B cell (primary cell): ENCODE results near the gene TRIM56. TPM values are rescaled to one million over a fixed set of nuclear protein-coding genes. Genes with fewer than 3 reads are reported as not detected.

Source experiments
- ATAC-seq: fragments of 200-7000 bp; cut with Tn5 transposase; one replicate; pipeline ENCODE4 v1.10.0; 2021; ENCODE audit warnings: low read depth, mild to moderate bottlenecking, moderate number of reproducible peaks, moderate library complexity
- CTCF ChIA-PET: fragments of 350-600 bp; sonication (Branson Sonifier 250); formaldehyde crosslinking; loops from one replicate; lab custom pipeline; 2021; ENCODE audit warnings: antibody characterized with exemption, inconsistent platforms; lab: Charles Lee
- POLR2A ChIA-PET: fragments of 350-600 bp; sonication (Branson Sonifier 250); formaldehyde crosslinking; loops from one replicate; lab custom pipeline; 2021; ENCODE audit warnings: antibody characterized with exemption; lab: Charles Lee
- DNase-seq: peaks from one replicate; pipeline ENCODE4 v3.0.0; 2013
- H2AFZ ChIP-seq: 2 replicates; pipeline ENCODE4 v1.6.1; 2012; ENCODE audit warnings: mild to moderate bottlenecking, low read depth, low read length; ENCODE audit not compliant: insufficient read depth, poor library complexity, severe bottlenecking
- H3K27ac ChIP-seq, 2 donors: 1 replicate in 1 of 2; 2 replicates in 1 of 2; pipeline ENCODE4 v1.5.1; 2012 to 2013; ENCODE audit warnings: low read length in 2 of 2, mild to moderate bottlenecking in 2 of 2, moderate library complexity in 1 of 2
- H3K27me3 ChIP-seq, 4 experiments: fragments of 200-600 bp in 1 of 4; sonication (generic) in 1 of 4; replicated peaks in 1 of 4; 1 replicate in 2 of 4; 2 replicates in 2 of 4; pipeline versions ENCODE4 v1.6.1 to v1.7.0; 2013 to 2016; ENCODE audit warnings: low read length in 3 of 4, mild to moderate bottlenecking in 2 of 4, mixed read lengths in 1 of 4, moderate library complexity in 1 of 4; ENCODE audit not compliant: insufficient read depth in 4 of 4, control insufficient read depth in 3 of 4; ENCODE audit errors: control extremely low read depth in 1 of 4
- H3K36me3 ChIP-seq, 2 experiments: replicated peaks in 1 of 2; 1 replicate in 1 of 2; 2 replicates in 1 of 2; pipeline versions ENCODE4 v1.6.1 to v1.7.1; 2013; ENCODE audit warnings: low read length in 1 of 2; ENCODE audit not compliant: insufficient read depth in 2 of 2, control insufficient read depth in 1 of 2; ENCODE audit errors: control extremely low read depth in 1 of 2, extremely low read depth in 1 of 2
- H3K4me1 ChIP-seq, 2 donors: fragments of 200-600 bp in 1 of 2; sonication (generic) in 1 of 2; 1 replicate in 1 of 2; 2 replicates in 1 of 2; pipeline versions ENCODE4 v1.5.1 to v1.6.1; 2013 to 2017; ENCODE audit warnings: low read length in 2 of 2; ENCODE audit not compliant: control insufficient read depth in 2 of 2, insufficient read depth in 2 of 2
- H3K4me2 ChIP-seq: replicated peaks from 2 replicates; pipeline ENCODE3; 2012; ENCODE audit warnings: mild to moderate bottlenecking, low read depth, low read length; ENCODE audit not compliant: poor library complexity, severe bottlenecking
- H3K4me3 ChIP-seq, 5 experiments: fragments of 200-600 bp in 1 of 5; sonication (generic) in 1 of 5; 1 replicate in 3 of 5; 2 replicates in 2 of 5; pipeline versions ENCODE4 v1.5.1 to v1.7.0; 2011 to 2016; ENCODE audit warnings: low read length in 4 of 5, mild to moderate bottlenecking in 4 of 5, low read depth in 2 of 5, control low read depth in 1 of 5, moderate library complexity in 1 of 5; ENCODE audit not compliant: insufficient read depth in 1 of 5; ENCODE audit errors: control extremely low read depth in 1 of 5, extremely low read depth in 1 of 5
- H3K79me2 ChIP-seq: fragments of 200-600 bp; sonication (generic); one replicate; pipeline ENCODE4 v1.6.0; 2016; ENCODE audit warnings: low read length; ENCODE audit not compliant: control insufficient read depth, insufficient read depth
- H3K9ac ChIP-seq: fragments of 200-600 bp; sonication (generic); 2 replicates; pipeline ENCODE4 v1.6.1; 2017; ENCODE audit warnings: mild to moderate bottlenecking, low read length, moderate library complexity
- H3K9me3 ChIP-seq, 3 donors: one replicate each; pipeline versions ENCODE4 v1.6.1 to v1.7.1; 2013; ENCODE audit warnings: low read length in 2 of 3; ENCODE audit not compliant: control insufficient read depth in 2 of 3, insufficient read depth in 1 of 3; ENCODE audit errors: control extremely low read depth in 1 of 3
- H4K20me1 ChIP-seq: 2 replicates; pipeline ENCODE4 v1.6.0; 2012; ENCODE audit warnings: mild to moderate bottlenecking, low read length; ENCODE audit not compliant: insufficient read depth, control insufficient read depth, poor library complexity, severe bottlenecking
- H3K27ac Mint-ChIP-seq: one replicate; pipeline ENCODE4 v1.8.0; 2021; ENCODE audit warnings: mixed read lengths
- H3K27me3 Mint-ChIP-seq: one replicate; pipeline ENCODE4 v1.8.0; 2021; ENCODE audit warnings: mixed read lengths
- H3K4me1 Mint-ChIP-seq: one replicate; pipeline ENCODE4 v1.8.0; 2021; ENCODE audit warnings: mixed read lengths
- H3K4me3 Mint-ChIP-seq: one replicate; pipeline ENCODE4 v1.8.0; 2021; ENCODE audit warnings: mixed read lengths
- H3K9me3 Mint-ChIP-seq: one replicate; pipeline ENCODE4 v1.8.0; 2022; ENCODE audit warnings: mixed read lengths; ENCODE audit not compliant: insufficient read depth
- EZH2 ChIP-seq: IDR thresholded peaks from 2 replicates; pipeline ENCODE4 v1.6.1; 2012; ENCODE audit warnings: borderline replicate concordance, low read depth, mild to moderate bottlenecking, moderate library complexity, low read length; ENCODE audit not compliant: insufficient read depth, poor library complexity, severe bottlenecking
- WGBS: methylation state at CpG from one replicate; pipeline ENCODE4 v1.1.5; 2013; ENCODE audit warnings: missing lambda C conversion rate; ENCODE audit not compliant: insufficient coverage; 5-methylcytosine and 5-hydroxymethylcytosine counted together
- intact Hi-C: fragments of 100-400 bp; cut with micrococcal nuclease; formaldehyde crosslinking; loops from one replicate; pipeline ENCODE4 v1.10.0; 2022
- polyA plus RNA-seq: library from polyadenylated mRNA; depleted of rRNA; stranded (reverse); fragments of >200 nt; gene quantifications from 2 replicates; pipeline ENCODE4 v1.2.3, GENCODE V29; 2012
- total RNA-seq, 2 donors: library from RNA; stranded (reverse); fragments of 120-200 nt in 1 of 2; gene quantifications; 1 replicate in 1 of 2; 2 replicates in 1 of 2; pipeline versions ENCODE4 v1.2.3 to v1.2.4, GENCODE V29; 2013 to 2022
- TF ChIP-seq, protein P1 (sequence below): fragments of 200-600 bp; IDR thresholded peaks from one replicate; pipeline ENCODE4 v1.8.0; 2022; ENCODE audit warnings: antibody characterized with exemption, mild to moderate bottlenecking

Gene TRIM56
- total and polyA plus RNA-seq, 2 donors (not counting 1 experiment from before 2014, with no cell fraction given): 8.4 to 85.7 TPM

GRCh38 chr7:101106386-101106785 is 21.1 kb downstream of the TRIM56 start:
- Histone ChIP-seq H3K79me2 (no peaks in the 10 kb centered on the region), H3K27ac (no peak overlapping the region), H3K4me1 (no peaks in the 10 kb centered on the region), H3K27me3 (peaks cover 0 to 28% (median 6%) of the 10 kb centered on the region in 4 experiments), H3K9ac (no peak overlapping the region), H3K36me3 (no peaks in the 10 kb centered on the region), H3K4me2 (no peak overlapping the region), H3K4me3 (no peak overlapping the region), H2AFZ (no peak overlapping the region), H3K9me3 (no peaks in the 10 kb centered on the region), H4K20me1 (no peaks in the 10 kb centered on the region)
- Mint-ChIP-seq H3K4me3 (no peak overlapping the region), H3K27ac (no peak overlapping the region), H3K9me3 (no peaks in the 10 kb centered on the region), H3K4me1 (no peaks in the 10 kb centered on the region), H3K27me3 (peaks cover 34% of the 10 kb centered on the region)
- ATAC-seq: no peak
- TF ChIP-seq, protein P1, sequence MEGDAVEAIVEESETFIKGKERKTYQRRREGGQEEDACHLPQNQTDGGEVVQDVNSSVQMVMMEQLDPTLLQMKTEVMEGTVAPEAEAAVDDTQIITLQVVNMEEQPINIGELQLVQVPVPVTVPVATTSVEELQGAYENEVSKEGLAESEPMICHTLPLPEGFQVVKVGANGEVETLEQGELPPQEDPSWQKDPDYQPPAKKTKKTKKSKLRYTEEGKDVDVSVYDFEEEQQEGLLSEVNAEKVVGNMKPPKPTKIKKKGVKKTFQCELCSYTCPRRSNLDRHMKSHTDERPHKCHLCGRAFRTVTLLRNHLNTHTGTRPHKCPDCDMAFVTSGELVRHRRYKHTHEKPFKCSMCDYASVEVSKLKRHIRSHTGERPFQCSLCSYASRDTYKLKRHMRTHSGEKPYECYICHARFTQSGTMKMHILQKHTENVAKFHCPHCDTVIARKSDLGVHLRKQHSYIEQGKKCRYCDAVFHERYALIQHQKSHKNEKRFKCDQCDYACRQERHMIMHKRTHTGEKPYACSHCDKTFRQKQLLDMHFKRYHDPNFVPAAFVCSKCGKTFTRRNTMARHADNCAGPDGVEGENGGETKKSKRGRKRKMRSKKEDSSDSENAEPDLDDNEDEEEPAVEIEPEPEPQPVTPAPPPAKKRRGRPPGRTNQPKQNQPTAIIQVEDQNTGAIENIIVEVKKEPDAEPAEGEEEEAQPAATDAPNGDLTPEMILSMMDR: no peak
- no peak for TF ChIP-seq EZH2
- ChIA-PET CTCF (no interaction called here), POLR2A (no interaction called here)
- 83% methylated on average over 7 of the region's 7 CpGs for WGBS
- intact Hi-C loops: no loop called here
- no peak for DNase-seq

- Histone ChIP-seq H2AFZ (no peak overlapping the region), H3K4me3 (no peak overlapping the region), H3K27ac (no peak overlapping the region), H3K4me1 (no peaks in the 10 kb centered on the region), H3K9me3 (peaks cover 0 to 3% (median 0%) of the 10 kb centered on the region in 3 donors), H4K20me1 (no peaks in the 10 kb centered on the region), H3K9ac (no peak overlapping the region), H3K4me2 (no peak overlapping the region), H3K27me3 (peaks cover 0 to 10% (median under 1%) of the 10 kb centered on the region in 4 experiments), H3K36me3 (no peaks in the 10 kb centered on the region), H3K79me2 (no peaks in the 10 kb centered on the region)
- H3K27me3 Mint-ChIP-seq: peaks cover 26% of the 10 kb centered on the region
- H3K4me3 Mint-ChIP-seq: no peak overlapping the region
- POLR2A ChIA-PET: no interaction called here
- intact Hi-C loops: no loop called here
- no peaks in the 10 kb centered on the region for H3K4me1 Mint-ChIP-seq
- no peaks in the 10 kb centered on the region for H3K9me3 Mint-ChIP-seq
- H3K27ac Mint-ChIP-seq: no peak overlapping the region
- DNase-seq (no peak), ATAC-seq (no peak)
- TF ChIP-seq EZH2: no peak
- TF ChIP-seq, protein P1: no peak
- CTCF ChIA-PET: no interaction called here
- WGBS: 71% methylated on average over 7 of the region's 16 CpGs
These were observed 23.1 kb downstream of the TRIM56 start for GRCh38 chr7:101108330-101108857.
